Measurements from ENCODE around the gene L3MBTL4.

DNA sequence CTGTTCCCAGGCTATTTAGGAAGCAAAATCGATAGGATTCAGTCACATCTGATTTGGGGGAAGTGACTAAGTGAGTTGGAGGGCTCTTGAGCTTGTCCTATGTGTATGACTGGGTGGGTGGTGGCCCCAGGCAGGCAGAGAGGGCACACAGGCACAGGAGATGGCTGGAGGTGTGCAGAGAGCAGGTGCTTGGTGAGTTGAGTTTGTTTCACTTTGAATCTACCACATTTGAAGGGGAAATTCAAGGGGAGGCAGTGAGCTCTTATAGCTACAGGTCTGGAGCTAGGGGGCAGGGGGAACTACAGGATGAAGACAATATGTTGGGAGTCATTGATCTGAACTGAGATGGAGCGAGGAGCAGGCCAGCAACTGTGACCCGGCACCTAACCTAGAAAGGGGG lies 476.9 kb downstream of the L3MBTL4 start:
- TF ChIP-seq, protein P1, sequence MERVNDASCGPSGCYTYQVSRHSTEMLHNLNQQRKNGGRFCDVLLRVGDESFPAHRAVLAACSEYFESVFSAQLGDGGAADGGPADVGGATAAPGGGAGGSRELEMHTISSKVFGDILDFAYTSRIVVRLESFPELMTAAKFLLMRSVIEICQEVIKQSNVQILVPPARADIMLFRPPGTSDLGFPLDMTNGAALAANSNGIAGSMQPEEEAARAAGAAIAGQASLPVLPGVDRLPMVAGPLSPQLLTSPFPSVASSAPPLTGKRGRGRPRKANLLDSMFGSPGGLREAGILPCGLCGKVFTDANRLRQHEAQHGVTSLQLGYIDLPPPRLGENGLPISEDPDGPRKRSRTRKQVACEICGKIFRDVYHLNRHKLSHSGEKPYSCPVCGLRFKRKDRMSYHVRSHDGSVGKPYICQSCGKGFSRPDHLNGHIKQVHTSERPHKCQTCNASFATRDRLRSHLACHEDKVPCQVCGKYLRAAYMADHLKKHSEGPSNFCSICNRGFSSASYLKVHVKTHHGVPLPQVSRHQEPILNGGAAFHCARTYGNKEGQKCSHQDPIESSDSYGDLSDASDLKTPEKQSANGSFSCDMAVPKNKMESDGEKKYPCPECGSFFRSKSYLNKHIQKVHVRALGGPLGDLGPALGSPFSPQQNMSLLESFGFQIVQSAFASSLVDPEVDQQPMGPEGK (CRISPR knock-in tag; IDR thresholded peaks at IDR 0.05; ENCODE audit: borderline replicate concordance): no peak
- TF ChIP-seq BACH2 (CRISPR knock-in tag; IDR thresholded peaks at IDR 0.05; ENCODE audit: borderline replicate concordance) (no peak), SNAI2 (CRISPR knock-in tag; IDR thresholded peaks at IDR 0.05) (no peak), RARB (CRISPR knock-in tag; IDR thresholded peaks at IDR 0.05) (no peak), ARNTL (CRISPR knock-in tag; IDR thresholded peaks at IDR 0.05; ENCODE audit: borderline replicate concordance, low read depth) (no peak), ZFP30 (CRISPR knock-in tag; IDR thresholded peaks at IDR 0.05) (no peak), ZFP3 (CRISPR knock-in tag; IDR thresholded peaks at IDR 0.05) (no peak), ZNF8 (CRISPR knock-in tag; IDR thresholded peaks at IDR 0.05) (no peak)
- TF ChIP-seq, protein P2, sequence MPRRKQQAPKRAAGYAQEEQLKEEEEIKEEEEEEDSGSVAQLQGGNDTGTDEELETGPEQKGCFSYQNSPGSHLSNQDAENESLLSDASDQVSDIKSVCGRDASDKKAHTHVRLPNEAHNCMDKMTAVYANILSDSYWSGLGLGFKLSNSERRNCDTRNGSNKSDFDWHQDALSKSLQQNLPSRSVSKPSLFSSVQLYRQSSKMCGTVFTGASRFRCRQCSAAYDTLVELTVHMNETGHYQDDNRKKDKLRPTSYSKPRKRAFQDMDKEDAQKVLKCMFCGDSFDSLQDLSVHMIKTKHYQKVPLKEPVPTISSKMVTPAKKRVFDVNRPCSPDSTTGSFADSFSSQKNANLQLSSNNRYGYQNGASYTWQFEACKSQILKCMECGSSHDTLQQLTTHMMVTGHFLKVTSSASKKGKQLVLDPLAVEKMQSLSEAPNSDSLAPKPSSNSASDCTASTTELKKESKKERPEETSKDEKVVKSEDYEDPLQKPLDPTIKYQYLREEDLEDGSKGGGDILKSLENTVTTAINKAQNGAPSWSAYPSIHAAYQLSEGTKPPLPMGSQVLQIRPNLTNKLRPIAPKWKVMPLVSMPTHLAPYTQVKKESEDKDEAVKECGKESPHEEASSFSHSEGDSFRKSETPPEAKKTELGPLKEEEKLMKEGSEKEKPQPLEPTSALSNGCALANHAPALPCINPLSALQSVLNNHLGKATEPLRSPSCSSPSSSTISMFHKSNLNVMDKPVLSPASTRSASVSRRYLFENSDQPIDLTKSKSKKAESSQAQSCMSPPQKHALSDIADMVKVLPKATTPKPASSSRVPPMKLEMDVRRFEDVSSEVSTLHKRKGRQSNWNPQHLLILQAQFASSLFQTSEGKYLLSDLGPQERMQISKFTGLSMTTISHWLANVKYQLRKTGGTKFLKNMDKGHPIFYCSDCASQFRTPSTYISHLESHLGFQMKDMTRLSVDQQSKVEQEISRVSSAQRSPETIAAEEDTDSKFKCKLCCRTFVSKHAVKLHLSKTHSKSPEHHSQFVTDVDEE (CRISPR knock-in tag; IDR thresholded peaks at IDR 0.05): no peak
